H1 (cell line): ENCODE data around the gene ADCYAP1. TPM values are rescaled to one million over a fixed set of nuclear protein-coding genes. Genes with fewer than 3 reads are reported as not detected.

Experiments
- CTCF ChIA-PET: fragments of 300-600 bp; sonication (Branson Sonifier 250); formaldehyde crosslinking; loops from one replicate; lab custom pipeline; 2021; ENCODE audit not compliant: partially characterized antibody; lab: Charles Lee
- POLR2A ChIA-PET: fragments of 300-600 bp; sonication (Branson Sonifier 250); formaldehyde crosslinking; loops from one replicate; lab custom pipeline; 2021; ENCODE audit warnings: inconsistent platforms; ENCODE audit not compliant: partially characterized antibody; lab: Charles Lee
- DNase-seq, 2 experiments: peaks; one replicate each; pipeline versions ENCODE4 v3.0.0 to v3.0.0-alpha.2; 2010 to 2022; ENCODE audit warnings: low spot score in 2 of 2, low read depth in 1 of 2, mixed read lengths in 1 of 2
- FAIRE-seq: peaks from 2 replicates; lab custom pipeline; 2011; peaks lifted over from hg19 to GRCh38; lab: Jason Lieb, UNC
- H2AFZ ChIP-seq: 2 replicates; pipeline ENCODE4 v1.8.1; 2012; ENCODE audit warnings: low read length, inconsistent platforms
- H2AK5ac ChIP-seq: 2 replicates; pipeline ENCODE4 v1.6.1; 2013; ENCODE audit warnings: low read depth, low read length
- H2BK120ac ChIP-seq: replicated peaks from 2 replicates; pipeline ENCODE3; 2013; ENCODE audit warnings: low read depth, low read length, inconsistent platforms
- H2BK12ac ChIP-seq: 2 replicates; pipeline ENCODE4 v1.6.1; 2013; ENCODE audit warnings: low read depth, low read length
- H2BK15ac ChIP-seq: 2 replicates; pipeline ENCODE4 v1.6.1; 2013; ENCODE audit warnings: low read length
- H2BK20ac ChIP-seq: 2 replicates; pipeline ENCODE4 v1.6.1; 2013; ENCODE audit warnings: low read length
- H2BK5ac ChIP-seq: 2 replicates; pipeline ENCODE4 v1.6.1; 2013; ENCODE audit warnings: low read depth, low read length
- H3K14ac ChIP-seq: 2 replicates; pipeline ENCODE4 v1.6.1; 2013; ENCODE audit warnings: inconsistent platforms; ENCODE audit not compliant: insufficient read length
- H3K18ac ChIP-seq: 2 replicates; pipeline ENCODE4 v1.6.1; 2013; ENCODE audit warnings: low read length; ENCODE audit errors: extremely low read depth
- H3K23ac ChIP-seq: 2 replicates; pipeline ENCODE4 v1.6.1; 2013; ENCODE audit warnings: inconsistent platforms; ENCODE audit not compliant: insufficient read length
- H3K23me2 ChIP-seq: 2 replicates; pipeline ENCODE4 v1.6.1; 2013; ENCODE audit warnings: low read depth, low read length
- H3K27ac ChIP-seq: 2 replicates; pipeline ENCODE4 v1.6.1; 2011; ENCODE audit warnings: low read depth, low read length, inconsistent platforms
- H3K27me3 ChIP-seq, 4 experiments: replicated peaks in 1 of 4; 1 replicate in 1 of 4; 2 replicates in 3 of 4; pipeline versions ENCODE4 v1.6.1 to v1.8.1; 2011 to 2013; ENCODE audit warnings: low read length in 3 of 4, mild to moderate bottlenecking in 3 of 4, inconsistent platforms in 2 of 4, mixed read lengths in 2 of 4, moderate library complexity in 1 of 4; ENCODE audit not compliant: control insufficient read depth in 3 of 4, insufficient read depth in 3 of 4; ENCODE audit errors: extremely low read depth in 1 of 4
- H3K36me3 ChIP-seq, 4 experiments: 2 replicates each; pipeline versions ENCODE4 v1.6.1 to v1.8.1; 2011 to 2013; ENCODE audit warnings: mild to moderate bottlenecking in 4 of 4, low read length in 3 of 4, moderate library complexity in 2 of 4, control low read depth in 1 of 4, inconsistent platforms in 1 of 4; ENCODE audit not compliant: insufficient read depth in 4 of 4, control insufficient read depth in 2 of 4
- H3K4ac ChIP-seq: replicated peaks from 2 replicates; pipeline ENCODE3; 2013; ENCODE audit warnings: low read length, low read depth, mixed read lengths, inconsistent platforms; ENCODE audit not compliant: insufficient read length
- H3K4me1 ChIP-seq, 4 experiments: replicated peaks in 1 of 4; 1 replicate in 1 of 4; 2 replicates in 3 of 4; pipeline versions ENCODE4 v1.6.1 to v1.8.1; 2011 to 2013; ENCODE audit warnings: low read length in 3 of 4, inconsistent platforms in 2 of 4, mixed read lengths in 1 of 4; ENCODE audit not compliant: insufficient read depth in 4 of 4, control insufficient read depth in 3 of 4
- H3K4me2 ChIP-seq, 2 experiments: 2 replicates each; pipeline versions ENCODE4 v1.6.1 to v1.8.1; 2011 to 2013; ENCODE audit warnings: low read depth in 2 of 2, low read length in 2 of 2, control low read depth in 1 of 2, inconsistent platforms in 1 of 2, mild to moderate bottlenecking in 1 of 2; ENCODE audit not compliant: insufficient read depth in 1 of 2
- H3K4me3 ChIP-seq, 4 experiments: fragments of 200-600, 300-600 bp in 1 of 4; sonication (generic), shearing (Covaris generic), sonication (Bioruptor Twin) in 1 of 4; 2 replicates each; pipeline versions ENCODE4 v1.5.1 to v1.8.1; 2011 to 2016; ENCODE audit warnings: low read length in 4 of 4, low read depth in 3 of 4, control low read depth in 2 of 4, inconsistent platforms in 2 of 4, mild to moderate bottlenecking in 2 of 4, mixed read lengths in 1 of 4, moderate library complexity in 1 of 4; ENCODE audit not compliant: insufficient read depth in 2 of 4; ENCODE audit errors: extremely low read depth in 1 of 4
- H3K56ac ChIP-seq: replicated peaks from 2 replicates; pipeline ENCODE3; 2013; ENCODE audit warnings: low read depth, mild to moderate bottlenecking, mixed read lengths, low read length, inconsistent platforms; ENCODE audit not compliant: insufficient read length
- H3K79me1 ChIP-seq: 2 replicates; pipeline ENCODE4 v1.6.1; 2013; ENCODE audit warnings: low read depth, low read length, control low read depth
- H3K79me2 ChIP-seq, 2 experiments: 2 replicates each; pipeline versions ENCODE4 v1.6.1 to v1.8.1; 2012 to 2013; ENCODE audit warnings: low read length in 2 of 2, mild to moderate bottlenecking in 2 of 2, inconsistent platforms in 1 of 2; ENCODE audit not compliant: insufficient read depth in 2 of 2, control insufficient read depth in 1 of 2
- H3K9ac ChIP-seq, 4 experiments: replicated peaks in 1 of 4; 1 replicate in 1 of 4; 2 replicates in 3 of 4; pipeline versions ENCODE4 v1.6.1 to v1.8.1; 2011 to 2013; ENCODE audit warnings: low read depth in 3 of 4, low read length in 3 of 4, control low read depth in 2 of 4, mild to moderate bottlenecking in 2 of 4, moderate library complexity in 2 of 4, inconsistent platforms in 1 of 4; ENCODE audit errors: extremely low read depth in 1 of 4
- H3K9me3 ChIP-seq, 2 experiments: 2 replicates each; pipeline versions ENCODE4 v1.6.1 to v1.8.1; 2012 to 2013; ENCODE audit warnings: mild to moderate bottlenecking in 2 of 2, moderate library complexity in 2 of 2, control low read depth in 1 of 2, inconsistent platforms in 1 of 2, low read depth in 1 of 2, low read length in 1 of 2, mixed read lengths in 1 of 2; ENCODE audit not compliant: insufficient read depth in 2 of 2
- H4K20me1 ChIP-seq, 2 experiments: replicated peaks in 1 of 2; 2 replicates each; pipeline versions ENCODE3 to v1.8.1; 2011 to 2013; ENCODE audit warnings: inconsistent platforms in 2 of 2, low read length in 2 of 2, mild to moderate bottlenecking in 1 of 2; ENCODE audit not compliant: insufficient read depth in 2 of 2, control insufficient read depth in 1 of 2
- H4K5ac ChIP-seq: 2 replicates; pipeline ENCODE4 v1.6.1; 2013; ENCODE audit warnings: low read length, low read depth, mixed read lengths, inconsistent platforms; ENCODE audit not compliant: insufficient read length
- H4K8ac ChIP-seq: 2 replicates; pipeline ENCODE4 v1.8.0; 2013; ENCODE audit warnings: mild to moderate bottlenecking, moderate library complexity, low read length, inconsistent platforms; ENCODE audit not compliant: insufficient read depth; ENCODE audit errors: extremely low read depth
- H4K91ac ChIP-seq: replicated peaks from 2 replicates; pipeline ENCODE3; 2013; ENCODE audit warnings: low read length, mixed read lengths, inconsistent platforms; ENCODE audit not compliant: insufficient read length
- ASH2L ChIP-seq: fragments of 200-600, 300-600 bp; sonication (generic); IDR thresholded peaks from one replicate; pipeline ENCODE4 v1.7.1; 2017; ENCODE audit warnings: low read length
- RAD21 ChIP-seq, 2 experiments: IDR thresholded peaks in 1 of 2; conservative IDR thresholded peaks in 1 of 2; 2 replicates each; pipeline ENCODE4 v1.6.1; 2011; ENCODE audit warnings: low read depth in 2 of 2, low read length in 2 of 2, improper control_type of control experiment in 1 of 2, inconsistent platforms in 1 of 2, mild to moderate bottlenecking in 1 of 2, moderate library complexity in 1 of 2
- RXRA ChIP-seq: IDR thresholded peaks from 2 replicates; pipeline ENCODE4 v1.6.1; 2011; ENCODE audit warnings: low read depth, mild to moderate bottlenecking, low read length, moderate library complexity; ENCODE audit not compliant: insufficient read depth
- WGBS, 2 experiments: shearing (Covaris generic) in 1 of 2; methylation state at CpG; one replicate each; pipeline versions ENCODE4 v1.1.6 to v1.1.7; 2013 to 2015; ENCODE audit warnings: low lambda C conversion rate in 2 of 2, mixed read lengths in 2 of 2, inconsistent platforms in 1 of 2, low coverage in 1 of 2, missing lambda C conversion rate in 1 of 2; ENCODE audit not compliant: insufficient replicate concordance in 2 of 2, insufficient coverage in 1 of 2, insufficient read length in 1 of 2; ENCODE audit errors: extremely low coverage in 1 of 2, missing lambda C conversion rate in 1 of 2; 5-methylcytosine and 5-hydroxymethylcytosine counted together
- polyA plus RNA-seq, 7 experiments: library from polyadenylated mRNA; depleted of rRNA in 3 of 7; stranded (reverse) in 5 of 7; unstranded in 2 of 7; fragments of >200 nt in 5 of 7; fragments of 200-250 nt in 2 of 7; gene quantifications; 1 replicate in 5 of 7; 2 replicates in 1 of 7; 4 replicates in 1 of 7; pipeline versions ENCODE4 v1.2.1 to v1.2.3, GENCODE V29; 2011 to 2013; ENCODE audit warnings: missing spikeins in 2 of 7, mixed read lengths in 2 of 7
- total RNA-seq: library from RNA; stranded (reverse); fragmentation: NEBNext Ultra II Directional; extraction: Animal tissue kit (Norgen Biotek cat#: 25700); gene quantifications from 2 replicates; pipeline ENCODE4 v1.2.1, GENCODE V29; 2021

ADCYAP1 gene
- total and polyA plus RNA-seq, 2 of the 8 experiments (the other 6 are each of a cell fraction or from before 2014, with no cell fraction given): 0.02 TPM; not detected in 1

DNA sequence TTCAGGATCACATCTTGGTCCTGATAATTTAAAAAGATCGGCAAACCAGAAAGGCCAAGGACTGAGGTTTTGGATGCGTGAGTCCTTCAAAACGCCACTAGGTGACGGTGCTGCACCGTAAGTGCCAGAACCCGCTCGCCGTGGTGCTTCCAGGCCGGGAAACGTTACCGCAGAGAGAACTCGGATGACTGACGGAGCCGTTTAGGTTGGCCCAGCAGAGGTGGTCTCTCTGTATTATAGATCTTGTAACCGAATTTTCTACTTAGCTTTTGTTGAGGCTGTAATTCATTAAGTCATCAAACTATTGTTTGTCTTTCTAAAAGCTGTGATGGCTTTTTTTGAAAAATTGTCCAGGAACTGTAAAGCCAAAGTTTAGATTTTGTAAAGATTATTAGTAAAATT is 39.8 kb upstream of the ADCYAP1 start:
- Histone ChIP-seq H3K4me3 (no peak overlapping the region), H2BK120ac (no peak overlapping the region), H4K91ac (no peak overlapping the region), H3K14ac (no peak overlapping the region), H2AK5ac (no peak overlapping the region), H3K23ac (no peak overlapping the region), H4K5ac (no peak overlapping the region), H3K79me2 (no peaks in the 10 kb centered on the region), H3K27ac (no peak overlapping the region), H2BK20ac (no peak overlapping the region), H4K20me1 (no peaks in the 10 kb centered on the region), H2BK5ac (no peak overlapping the region), H3K23me2 (no peaks in the 10 kb centered on the region), H2BK15ac (no peak overlapping the region), H4K8ac (no peak overlapping the region), H3K27me3 (no peaks in the 10 kb centered on the region), H3K4me1 (peaks cover 0 to 3% (median 0%) of the 10 kb centered on the region in 4 experiments; a peak in 1 of 7 replicates), H2BK12ac (no peak overlapping the region), H3K9ac (no peak overlapping the region), H3K4me2 (no peak overlapping the region), H2AFZ (no peak overlapping the region), H3K9me3 (no peaks in the 10 kb centered on the region), H3K56ac (no peak overlapping the region), H3K36me3 (no peaks in the 10 kb centered on the region), H3K79me1 (no peaks in the 10 kb centered on the region), H3K18ac (no peak overlapping the region), H3K4ac (no peak overlapping the region)
- CTCF ChIA-PET: interaction anchor here (0.6 to 3.5 kb wide), 16 partner anchors 12 to 1811 kb away, joined by 3 to 13 read pairs (median 4); no protein-coding TSS in a partner anchor
- POLR2A ChIA-PET: no interaction called here
- FAIRE-seq (peak; percentile 96), DNase-seq (peak; percentile 60 to 80)
- WGBS, 2 experiments: 15% methylated on average over 15 of the region's 15 CpGs; no CpG with 5 or more reads in 1 of the 2 experiments
- TF ChIP-seq ASH2L: no peak
- no peak for TF ChIP-seq RXRA
- peak; percentile 100 for TF ChIP-seq RAD21 (IDR thresholded peaks at IDR 0.05 in 1 of 2, conservative IDR thresholded peaks at IDR 0.05 in 1 of 2; ENCODE audit: low read depth in 2 of 2, low read length in 2 of 2)
